ENCODE results near the gene SFXN5.
"Not testable (repeated sequence)": the region's sequence is repeated elsewhere in the genome, so short reads cannot be mapped to it uniquely, and the experiment has no call there.

The SFXN5 gene

GRCh38 chr2:73071360-73072128 is at the start of gene SFXN5:
TSS of gene SFXN5 (minus strand) at chr2:73071712. CDS start at chr2:73071705, 7 bp downstream.
- DNase-seq (ENCODE audit: low spot score): peak; percentile 98

GRCh38 chr2:73119611-73120239 is 48.2 kb upstream of the SFXN5 start:
- DNase-seq (ENCODE audit: low spot score): not testable (repeated sequence)

GRCh38 chr2:73117441-73117840 is 45.9 kb upstream of the SFXN5 start:
- DNase-seq (ENCODE audit: low spot score): no peak

- no peak for DNase-seq (ENCODE audit: low spot score)
Observed at GRCh38 chr2:73116182-73116960, 44.9 kb upstream of the SFXN5 start.

GRCh38 chr2:73114273-73114867 is 42.9 kb upstream of the SFXN5 start:
- no peak for DNase-seq (ENCODE audit: low spot score)

GRCh38 chr2:73112913-73113854 is 41.7 kb upstream of the SFXN5 start, which contains the start of gene RAB11FIP5:
TSS of gene RAB11FIP5 (minus strand) at chr2:73112948. CDS start at chr2:73112777, 171 bp downstream.
- DNase-seq (ENCODE audit: low spot score): peak; percentile 67

GRCh38 chr2:73112026-73112912 is 40.8 kb upstream of the SFXN5 start:
- no peak for DNase-seq (ENCODE audit: low spot score)

- DNase-seq (ENCODE audit: low spot score): no peak
Observed at GRCh38 chr2:73111073-73112025, 39.8 kb upstream of the SFXN5 start.

- no peak for DNase-seq (ENCODE audit: low spot score)
Observed at GRCh38 chr2:73110168-73111072, 38.9 kb upstream of the SFXN5 start.

GRCh38 chr2:73109431-73110167 is 38.1 kb upstream of the SFXN5 start:
- no peak for DNase-seq (ENCODE audit: low spot score)

GRCh38 chr2:73107211-73107926 is 35.9 kb upstream of the SFXN5 start:
- no peak for DNase-seq (ENCODE audit: low spot score)

GRCh38 chr2:73106791-73107190 is 35.3 kb upstream of the SFXN5 start:
- DNase-seq (ENCODE audit: low spot score): no peak

GRCh38 chr2:73105511-73105971 is 34.0 kb upstream of the SFXN5 start:
- no peak for DNase-seq (ENCODE audit: low spot score)

GRCh38 chr2:73104933-73105332 is 33.4 kb upstream of the SFXN5 start:
- no peak for DNase-seq (ENCODE audit: low spot score)

- no peak for DNase-seq (ENCODE audit: low spot score)
Observed at GRCh38 chr2:73103018-73103542, 31.6 kb upstream of the SFXN5 start.

GRCh38 chr2:73101626-73102256 is 30.2 kb upstream of the SFXN5 start:
- DNase-seq (ENCODE audit: low spot score): no peak
